ENCODE results near the gene MCRIP1. TPM values are rescaled to one million over a fixed set of nuclear protein-coding genes. Genes with fewer than 3 reads are reported as not detected.

Gene MCRIP1
- total and polyA plus RNA-seq, 9 of the 15 experiments (the other 6 are each of a cell fraction or from before 2014, with no cell fraction given), result 0.39 to 35.8 (median 9.7) TPM

DNA sequence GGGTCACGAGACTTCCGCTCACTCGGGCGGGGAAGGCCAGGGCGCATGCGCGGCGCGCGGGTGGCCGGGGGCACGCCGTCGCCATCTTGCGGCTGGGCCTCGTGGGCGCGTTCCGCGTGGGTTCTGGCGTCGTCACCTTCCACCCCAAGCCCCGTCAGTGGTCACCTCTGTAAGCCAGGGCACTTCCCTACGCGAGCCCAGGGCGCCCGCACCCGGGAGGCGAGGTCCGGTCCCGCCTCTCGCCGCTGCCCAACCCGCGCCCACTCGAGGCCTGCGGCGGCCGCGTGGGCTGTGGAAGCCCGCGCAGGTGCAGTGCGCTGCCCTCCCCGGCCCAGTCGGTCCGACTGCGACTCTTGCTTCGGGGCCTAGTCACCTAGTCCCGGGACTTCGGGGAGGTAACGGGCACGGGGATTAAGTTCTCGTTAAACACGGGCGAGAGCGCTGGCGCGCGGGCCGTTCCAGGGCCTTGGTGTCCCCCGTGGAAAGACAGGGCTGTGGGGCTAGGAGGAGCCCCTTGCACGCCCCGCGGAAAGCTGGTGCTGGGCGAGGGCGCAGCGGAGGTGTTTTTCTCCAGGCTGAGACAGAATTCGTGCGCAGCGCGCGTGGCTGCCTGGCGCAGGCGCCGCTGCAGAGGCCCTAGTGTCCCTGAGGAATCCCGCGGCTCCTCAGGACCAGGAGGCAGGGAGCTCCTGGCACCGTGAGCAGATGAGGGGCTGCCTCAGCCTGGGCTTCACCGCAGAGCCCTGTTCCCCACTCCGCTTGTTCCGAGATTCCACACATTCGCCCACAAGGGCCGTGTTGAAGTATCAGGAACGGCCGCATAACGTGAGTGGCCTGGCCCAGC lies 38.5 kb upstream of the MCRIP1 start (continued):
- TF ChIP-seq, protein P1, sequence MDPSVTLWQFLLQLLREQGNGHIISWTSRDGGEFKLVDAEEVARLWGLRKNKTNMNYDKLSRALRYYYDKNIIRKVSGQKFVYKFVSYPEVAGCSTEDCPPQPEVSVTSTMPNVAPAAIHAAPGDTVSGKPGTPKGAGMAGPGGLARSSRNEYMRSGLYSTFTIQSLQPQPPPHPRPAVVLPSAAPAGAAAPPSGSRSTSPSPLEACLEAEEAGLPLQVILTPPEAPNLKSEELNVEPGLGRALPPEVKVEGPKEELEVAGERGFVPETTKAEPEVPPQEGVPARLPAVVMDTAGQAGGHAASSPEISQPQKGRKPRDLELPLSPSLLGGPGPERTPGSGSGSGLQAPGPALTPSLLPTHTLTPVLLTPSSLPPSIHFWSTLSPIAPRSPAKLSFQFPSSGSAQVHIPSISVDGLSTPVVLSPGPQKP (CRISPR knock-in tag; IDR thresholded peaks at IDR 0.05), result no peak
- peak; percentile 40; the same call in 1 of the 2 replicates for TF ChIP-seq CHCHD3 (CRISPR knock-in tag; IDR thresholded peaks at IDR 0.05)
- TF ChIP-seq, protein P2, sequence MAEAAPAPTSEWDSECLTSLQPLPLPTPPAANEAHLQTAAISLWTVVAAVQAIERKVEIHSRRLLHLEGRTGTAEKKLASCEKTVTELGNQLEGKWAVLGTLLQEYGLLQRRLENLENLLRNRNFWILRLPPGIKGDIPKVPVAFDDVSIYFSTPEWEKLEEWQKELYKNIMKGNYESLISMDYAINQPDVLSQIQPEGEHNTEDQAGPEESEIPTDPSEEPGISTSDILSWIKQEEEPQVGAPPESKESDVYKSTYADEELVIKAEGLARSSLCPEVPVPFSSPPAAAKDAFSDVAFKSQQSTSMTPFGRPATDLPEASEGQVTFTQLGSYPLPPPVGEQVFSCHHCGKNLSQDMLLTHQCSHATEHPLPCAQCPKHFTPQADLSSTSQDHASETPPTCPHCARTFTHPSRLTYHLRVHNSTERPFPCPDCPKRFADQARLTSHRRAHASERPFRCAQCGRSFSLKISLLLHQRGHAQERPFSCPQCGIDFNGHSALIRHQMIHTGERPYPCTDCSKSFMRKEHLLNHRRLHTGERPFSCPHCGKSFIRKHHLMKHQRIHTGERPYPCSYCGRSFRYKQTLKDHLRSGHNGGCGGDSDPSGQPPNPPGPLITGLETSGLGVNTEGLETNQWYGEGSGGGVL (CRISPR knock-in tag; IDR thresholded peaks at IDR 0.05), result no peak
- TF ChIP-seq GTF2A2 (tag; IDR thresholded peaks at IDR 0.05), result no peak
- no peak for TF ChIP-seq CBFB (CRISPR knock-in tag; IDR thresholded peaks at IDR 0.05)
- TF ChIP-seq, protein P3, sequence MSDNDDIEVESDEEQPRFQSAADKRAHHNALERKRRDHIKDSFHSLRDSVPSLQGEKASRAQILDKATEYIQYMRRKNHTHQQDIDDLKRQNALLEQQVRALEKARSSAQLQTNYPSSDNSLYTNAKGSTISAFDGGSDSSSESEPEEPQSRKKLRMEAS (CRISPR knock-in tag; IDR thresholded peaks at IDR 0.05), result peak; percentile 98
- TF ChIP-seq, protein P4, sequence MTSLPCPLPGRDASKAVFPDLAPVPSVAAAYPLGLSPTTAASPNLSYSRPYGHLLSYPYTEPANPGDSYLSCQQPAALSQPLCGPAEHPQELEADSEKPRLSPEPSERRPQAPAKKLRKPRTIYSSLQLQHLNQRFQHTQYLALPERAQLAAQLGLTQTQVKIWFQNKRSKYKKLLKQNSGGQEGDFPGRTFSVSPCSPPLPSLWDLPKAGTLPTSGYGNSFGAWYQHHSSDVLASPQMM (CRISPR knock-in tag; IDR thresholded peaks at IDR 0.05), result no peak
- 0 out of 2 replicates have a peak, but pooled peaks have one; percentile 67 for TF ChIP-seq CREB1 (IDR thresholded peaks at IDR 0.05)
- peak; percentile 87 for TF ChIP-seq CREB1 (CRISPR knock-in tag; IDR thresholded peaks at IDR 0.05)
- TF ChIP-seq, protein P5, sequence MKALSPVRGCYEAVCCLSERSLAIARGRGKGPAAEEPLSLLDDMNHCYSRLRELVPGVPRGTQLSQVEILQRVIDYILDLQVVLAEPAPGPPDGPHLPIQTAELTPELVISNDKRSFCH (CRISPR knock-in tag; IDR thresholded peaks at IDR 0.05), result no peak
- TF ChIP-seq, protein P5 (tag; IDR thresholded peaks at IDR 0.05), result peak; percentile 95
- TF ChIP-seq RFX5 (IDR thresholded peaks at IDR 0.05; ENCODE audit: low read depth, low read length), result no peak
- TF ChIP-seq, protein P6, sequence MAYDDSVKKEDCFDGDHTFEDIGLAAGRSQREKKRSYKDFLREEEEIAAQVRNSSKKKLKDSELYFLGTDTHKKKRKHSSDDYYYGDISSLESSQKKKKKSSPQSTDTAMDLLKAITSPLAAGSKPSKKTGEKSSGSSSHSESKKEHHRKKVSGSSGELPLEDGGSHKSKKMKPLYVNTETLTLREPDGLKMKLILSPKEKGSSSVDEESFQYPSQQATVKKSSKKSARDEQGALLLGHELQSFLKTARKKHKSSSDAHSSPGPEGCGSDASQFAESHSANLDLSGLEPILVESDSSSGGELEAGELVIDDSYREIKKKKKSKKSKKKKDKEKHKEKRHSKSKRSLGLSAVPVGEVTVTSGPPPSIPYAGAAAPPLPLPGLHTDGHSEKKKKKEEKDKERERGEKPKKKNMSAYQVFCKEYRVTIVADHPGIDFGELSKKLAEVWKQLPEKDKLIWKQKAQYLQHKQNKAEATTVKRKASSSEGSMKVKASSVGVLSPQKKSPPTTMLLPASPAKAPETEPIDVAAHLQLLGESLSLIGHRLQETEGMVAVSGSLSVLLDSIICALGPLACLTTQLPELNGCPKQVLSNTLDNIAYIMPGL (CRISPR knock-in tag; IDR thresholded peaks at IDR 0.05), result peak; percentile 97
- TF ChIP-seq ATF7 (IDR thresholded peaks at IDR 0.05), result peak; percentile 73; the same call in 1 of the 2 replicates
- 0 out of 2 replicates have a peak, but pooled peaks have one; percentile 28 for TF ChIP-seq MTA1 (IDR thresholded peaks at IDR 0.05; ENCODE audit: borderline replicate concordance)
- no peak for TF ChIP-seq ZNF764 (CRISPR knock-in tag; IDR thresholded peaks at IDR 0.05; ENCODE audit: low read depth)
- TF ChIP-seq, protein P7, sequence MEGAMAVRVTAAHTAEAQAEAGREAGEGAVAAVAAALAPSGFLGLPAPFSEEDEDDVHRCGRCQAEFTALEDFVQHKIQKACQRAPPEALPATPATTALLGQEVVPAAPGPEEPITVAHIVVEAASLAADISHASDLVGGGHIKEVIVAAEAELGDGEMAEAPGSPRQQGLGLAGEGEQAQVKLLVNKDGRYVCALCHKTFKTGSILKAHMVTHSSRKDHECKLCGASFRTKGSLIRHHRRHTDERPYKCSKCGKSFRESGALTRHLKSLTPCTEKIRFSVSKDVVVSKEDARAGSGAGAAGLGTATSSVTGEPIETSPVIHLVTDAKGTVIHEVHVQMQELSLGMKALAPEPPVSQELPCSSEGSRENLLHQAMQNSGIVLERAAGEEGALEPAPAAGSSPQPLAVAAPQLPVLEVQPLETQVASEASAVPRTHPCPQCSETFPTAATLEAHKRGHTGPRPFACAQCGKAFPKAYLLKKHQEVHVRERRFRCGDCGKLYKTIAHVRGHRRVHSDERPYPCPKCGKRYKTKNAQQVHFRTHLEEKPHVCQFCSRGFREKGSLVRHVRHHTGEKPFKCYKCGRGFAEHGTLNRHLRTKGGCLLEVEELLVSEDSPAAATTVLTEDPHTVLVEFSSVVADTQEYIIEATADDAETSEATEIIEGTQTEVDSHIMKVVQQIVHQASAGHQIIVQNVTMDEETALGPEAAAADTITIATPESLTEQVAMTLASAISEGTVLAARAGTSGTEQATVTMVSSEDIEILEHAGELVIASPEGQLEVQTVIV (CRISPR knock-in tag; IDR thresholded peaks at IDR 0.05; ENCODE audit: borderline replicate concordance), result no peak
- no peak for TF ChIP-seq DPF2 (IDR thresholded peaks at IDR 0.05)
- no peak for TF ChIP-seq JUNB (CRISPR knock-in tag; conservative IDR thresholded peaks at IDR 0.05)

Measured in K562 (cell line).